AG10803 (cell line): Measurements from ENCODE around the gene LVRN.
"Not testable (repeated sequence)": the region's sequence is repeated elsewhere in the genome, so short reads cannot be mapped to it uniquely, and the experiment has no call there.

Experiments
- DNase-seq: peaks from one replicate; pipeline ENCODE4 v3.0.0; 2010; ENCODE audit warnings: low read depth
- H3K4me3 ChIP-seq: 2 replicates; pipeline ENCODE4 v1.5.1; 2011; ENCODE audit warnings: mild to moderate bottlenecking, low read length, control low read depth
- CTCF ChIP-seq: conservative IDR thresholded peaks from 2 replicates; pipeline ENCODE4 v1.5.1; 2011; ENCODE audit warnings: mild to moderate bottlenecking, low read length, control low read depth, inconsistent platforms

LVRN gene

GRCh38 chr5:115962239-115962564 lies at the start of gene LVRN:
TSS of gene LVRN (plus strand) at chr5:115962475. CDS start at chr5:115962618, 143 bp downstream.
- no peak for TF ChIP-seq CTCF
- peak within 1 kb of the TSS; percentile 50 for H3K4me3 ChIP-seq
- DNase-seq: no peak

- peak; percentile 8 for DNase-seq
- H3K4me3 ChIP-seq: not testable (repeated sequence)
Measured at GRCh38 chr5:115913623-115914400, 48.5 kb upstream of the LVRN start.

GRCh38 chr5:115920171-115920725 lies 42.0 kb upstream of the LVRN start:
- TF ChIP-seq CTCF: no peak
- H3K4me3 ChIP-seq: no peak overlapping the region
- DNase-seq: no peak

GRCh38 chr5:115928578-115929407 lies 33.5 kb upstream of the LVRN start:
- H3K4me3 ChIP-seq, DNase-seq: not testable (repeated sequence)

GRCh38 chr5:115930171-115930570 lies 32.1 kb upstream of the LVRN start:
- not testable (repeated sequence) for DNase-seq

GRCh38 chr5:115930630-115931337 lies 31.5 kb upstream of the LVRN start:
- no peak for TF ChIP-seq CTCF
- DNase-seq: peak; percentile 34

More at GRCh38 chr5:115930171-115930570, 32.1 kb upstream of the LVRN start:
- H3K4me3 ChIP-seq: not testable (repeated sequence)

GRCh38 chr5:115932991-115933390 lies 29.3 kb upstream of the LVRN start:
- no peak for DNase-seq
- no peak for TF ChIP-seq CTCF
- H3K4me3 ChIP-seq: no peak overlapping the region

More at GRCh38 chr5:115930630-115931337, 31.5 kb upstream of the LVRN start:
- no peak overlapping the region for H3K4me3 ChIP-seq

GRCh38 chr5:115934388-115934974 lies 27.8 kb upstream of the LVRN start:
- H3K4me3 ChIP-seq: no peak overlapping the region
- no peak for DNase-seq
- TF ChIP-seq CTCF: no peak
